ENCODE measurements around the gene GCC2. TPM values are rescaled to one million over a fixed set of nuclear protein-coding genes. Genes with fewer than 3 reads are reported as not detected.

Gene GCC2
- total and polyA plus RNA-seq, 2 donors (not counting 3 experiments of a cell fraction or from before 2014, with no cell fraction given) = 4.1 to 38.7 TPM

DNA sequence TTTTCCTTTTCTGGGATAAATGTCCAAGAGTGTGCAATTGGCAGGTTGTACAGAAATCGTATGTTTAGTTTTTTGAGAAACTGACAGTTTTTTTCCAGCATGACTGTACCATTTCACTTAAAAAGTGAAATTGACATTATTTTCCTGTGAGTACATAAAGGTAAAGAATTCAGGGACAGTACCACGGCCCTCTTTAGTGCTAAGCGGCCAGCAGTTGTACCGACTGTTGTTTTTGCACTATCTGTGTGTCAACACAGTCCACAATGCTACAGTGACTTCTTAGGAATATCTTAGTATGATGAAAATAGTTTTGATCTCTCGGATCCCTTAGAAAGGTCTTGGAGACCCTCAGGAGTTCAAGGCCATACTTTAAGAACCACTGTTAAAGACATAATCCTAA lies 87.9 kb downstream of the GCC2 start:
- Histone ChIP-seq H3K4me1 (ENCODE audit: control insufficient read depth, extremely low read depth, insufficient read depth, low read length) (peaks cover 25% of the 10 kb centered on the region), H3K79me2 (ENCODE audit: control insufficient read depth, insufficient read depth, low read length) (peaks cover 62% of the 10 kb centered on the region), H4K20me1 (replicated peaks; ENCODE audit: control insufficient read depth, extremely low read depth, insufficient read depth, low read length) (no peaks in the 10 kb centered on the region), H3K27ac (ENCODE audit: insufficient read depth, low read depth, low read length) (no peak overlapping the region), H3K9ac (replicated peaks; ENCODE audit: extremely low read depth, insufficient read depth, low read length) (no peak overlapping the region), H3K4me2 (ENCODE audit: insufficient read depth, low read length) (no peak overlapping the region), H3K9me1 (replicated peaks; ENCODE audit: control insufficient read depth, extremely low read depth, insufficient read depth, low read length) (no peaks in the 10 kb centered on the region), H3K4me3 (replicated peaks in 1 of 3; ENCODE audit: insufficient read depth in 1 of 3, low read depth in 1 of 3, low read length in 3 of 3) (no peak overlapping the region), H2AFZ (ENCODE audit: low read depth, low read length) (no peak overlapping the region), H3K27me3 (ENCODE audit: control insufficient read depth in 2 of 2, insufficient read depth in 2 of 2, low read length in 2 of 2) (no peaks in the 10 kb centered on the region), H3K9me3 (replicated peaks; ENCODE audit: control insufficient read depth, insufficient read depth, low read length) (no peaks in the 10 kb centered on the region), H3K36me3 (ENCODE audit: control insufficient read depth in 2 of 2, extremely low read depth in 1 of 2, insufficient read depth in 2 of 2, low read length in 2 of 2) (no peaks in the 10 kb centered on the region)
- TF ChIP-seq JUN (IDR thresholded peaks at IDR 0.05; ENCODE audit: borderline replicate concordance, insufficient read depth, insufficient read length, low read depth) (no peak), POLR2A (IDR thresholded peaks at IDR 0.05; ENCODE audit: low read depth, low read length) (no peak), CTCF (IDR thresholded peaks at IDR 0.05; ENCODE audit: extremely low read depth in 1 of 2, insufficient read depth in 1 of 2, low read depth in 1 of 2, low read length in 2 of 2) (no peak), POLR2AphosphoS5 (IDR thresholded peaks at IDR 0.05; ENCODE audit: insufficient read depth, low read depth, low read length) (no peak), FOS (IDR thresholded peaks at IDR 0.05; ENCODE audit: borderline replicate concordance, insufficient read depth, low read length) (no peak)
- dilution Hi-C loops (cut with MboI; ENCODE audit: extremely low pct_ligation_motif_present, low sequenced_read_pairs) (no loop called here), intact Hi-C loops (cut with micrococcal nuclease) (loop anchor here (5.0 kb wide), 1 partner anchor 100 kb away; no protein-coding TSS in a partner anchor)
- DNase-seq (ENCODE audit: low read depth, low spot score) (no peak), FAIRE-seq (no peak)
- no TSS peak for BruUV-seq (replicated peaks)
- ChIA-PET POLR2A (no interaction called here), CTCF (interaction anchor here (1.3 kb wide), 1 partner anchor 47 kb away, joined by 8 read pairs; no protein-coding TSS in a partner anchor)
